ENCODE measurements around the gene SDC3.

GRCh38 chr1:30934613-30935012, 26.1 kb upstream of the SDC3 start:
- TF ChIP-seq CTCF (IDR thresholded peaks at IDR 0.05) (no peak), EZH2 (IDR thresholded peaks at IDR 0.05; ENCODE audit: borderline replicate concordance, insufficient read depth, low read depth, low read length, poor library complexity, severe bottlenecking) (no peak)

Measured in B cell (primary cell).